ENCODE results near the gene HSPD1.

- no peak for TF ChIP-seq YY1 (IDR thresholded peaks at IDR 0.05; ENCODE audit: low read depth)
- TF ChIP-seq FOXM1 (IDR thresholded peaks at IDR 0.05; ENCODE audit: borderline replicate concordance, low read depth): no peak
- TF ChIP-seq RAD21 (IDR thresholded peaks at IDR 0.05; ENCODE audit: low read depth): no peak
- TF ChIP-seq MAX (IDR thresholded peaks at IDR 0.05): no peak
- no peak for TF ChIP-seq REST (IDR thresholded peaks at IDR 0.05; ENCODE audit: low read depth)
- TF ChIP-seq NFIC (IDR thresholded peaks at IDR 0.05): no peak
Observed at GRCh38 chr2:197477797-197478196, 21.8 kb downstream of the HSPD1 start.

Data from Ishikawa (cell line).